HEK293 (cell line): Measurements from ENCODE around the gene SLC34A3.
A peak's percentile ranks its signal among the peaks of the same experiment; 100 is the strongest.
"Not testable (repeated sequence)": the region's sequence is repeated elsewhere in the genome, so short reads cannot be mapped to it uniquely, and the experiment has no call there.

ENCODE experiments used
- CTCF ChIA-PET: fragments of 350-600 bp; formaldehyde crosslinking; extraction: SDS; loops from one replicate; lab custom pipeline; 2021; ENCODE audit warnings: antibody characterized with exemption; lab: Yijun Ruan, JAX
- POLR2A ChIA-PET: fragments of 300-600 bp; formaldehyde crosslinking; extraction: SDS; loops from one replicate; lab custom pipeline; 2020; ENCODE audit warnings: antibody characterized with exemption, inconsistent platforms; lab: Yijun Ruan, JAX
- H3K27ac ChIP-seq: fragments of 200-500 bp; sonication (Bioruptor generic); 2 replicates; pipeline ENCODE4 v1.5.1; 2014; ENCODE audit warnings: low read depth, low read length, control low read depth, inconsistent platforms; ENCODE audit errors: extremely low read depth
- H3K36me3 ChIP-seq, 2 experiments: fragments of 200-500 bp in 1 of 2; sonication (Bioruptor generic) in 1 of 2; 1 replicate in 1 of 2; 2 replicates in 1 of 2; pipeline ENCODE4 v1.5.1; 2014 to 2017; ENCODE audit warnings: inconsistent platforms in 2 of 2, low read length in 2 of 2; ENCODE audit not compliant: control insufficient read depth in 2 of 2, insufficient read depth in 1 of 2
- H3K4me1 ChIP-seq: fragments of 200-500 bp; sonication (Bioruptor generic); 2 replicates; pipeline ENCODE4 v1.5.1; 2014; ENCODE audit warnings: mild to moderate bottlenecking, low read length, inconsistent platforms; ENCODE audit not compliant: control insufficient read depth, insufficient read depth
- H3K4me3 ChIP-seq: 2 replicates; pipeline ENCODE4 v1.5.1; 2011; ENCODE audit warnings: low read depth, mild to moderate bottlenecking, control low read depth, low read length, moderate library complexity
- H3K9me3 ChIP-seq: fragments of 200-500 bp; sonication (Bioruptor generic); 2 replicates; pipeline ENCODE4 v1.5.1; 2014; ENCODE audit warnings: low read depth, low read length, inconsistent platforms; ENCODE audit not compliant: control insufficient read depth, insufficient read depth
- GLIS1 ChIP-seq: fragments of 450-650 bp; formaldehyde crosslinking; IDR thresholded peaks from 2 replicates; pipeline ENCODE4 v1.5.1; 2016; ENCODE audit warnings: missing biosample characterization, missing genetic modification characterization
- KLF1 ChIP-seq: fragments of 450-650 bp; formaldehyde crosslinking; IDR thresholded peaks from 2 replicates; pipeline ENCODE4 v1.5.1; 2016; ENCODE audit warnings: missing biosample characterization, missing genetic modification characterization
- KLF7 ChIP-seq: fragments of 450-650 bp; formaldehyde crosslinking; IDR thresholded peaks from 2 replicates; pipeline ENCODE4 v1.5.1; 2016; ENCODE audit warnings: missing biosample characterization, missing genetic modification characterization, borderline replicate concordance
- RBAK ChIP-seq: fragments of 450-650 bp; formaldehyde crosslinking; IDR thresholded peaks from 2 replicates; pipeline ENCODE4 v1.5.1; 2016; ENCODE audit warnings: missing biosample characterization, missing genetic modification characterization
- TCF7L2 ChIP-seq: IDR thresholded peaks from 2 replicates; pipeline ENCODE4 v1.6.1; 2011; ENCODE audit warnings: low read depth, mild to moderate bottlenecking, inconsistent platforms, low read length, moderate library complexity, borderline replicate concordance
- ZBTB6 ChIP-seq: fragments of 450-650 bp; formaldehyde crosslinking; IDR thresholded peaks from 2 replicates; pipeline ENCODE4 v1.5.1; 2017; ENCODE audit warnings: missing biosample characterization, missing genetic modification characterization
- ZBTB7A ChIP-seq: fragments of 450-650 bp; formaldehyde crosslinking; IDR thresholded peaks from 2 replicates; pipeline ENCODE4 v1.5.1; 2016; ENCODE audit warnings: low read depth, missing biosample characterization, missing genetic modification characterization
- ZBTB8A ChIP-seq: fragments of 450-650 bp; formaldehyde crosslinking; IDR thresholded peaks from 2 replicates; pipeline ENCODE4 v1.5.1; 2016; ENCODE audit warnings: missing biosample characterization, missing genetic modification characterization
- ZNF169 ChIP-seq: fragments of 450-650 bp; formaldehyde crosslinking; IDR thresholded peaks from 2 replicates; pipeline ENCODE4 v1.5.1; 2016; ENCODE audit warnings: missing biosample characterization, missing genetic modification characterization
- ZNF280C ChIP-seq: fragments of 450-650 bp; formaldehyde crosslinking; IDR thresholded peaks from 2 replicates; pipeline ENCODE4 v1.5.1; 2016; ENCODE audit warnings: missing biosample characterization, missing genetic modification characterization
- ZNF341 ChIP-seq: fragments of 450-650 bp; formaldehyde crosslinking; IDR thresholded peaks from 2 replicates; pipeline ENCODE4; 2016; ENCODE audit warnings: low read depth, missing biosample characterization, missing genetic modification characterization
- ZNF366 ChIP-seq: fragments of 450-650 bp; formaldehyde crosslinking; conservative IDR thresholded peaks from 2 replicates; pipeline ENCODE4 v1.5.1; 2016; ENCODE audit warnings: missing biosample characterization, missing genetic modification characterization
- ZNF394 ChIP-seq: fragments of 450-650 bp; formaldehyde crosslinking; IDR thresholded peaks from 2 replicates; pipeline ENCODE4 v1.5.1; 2016; ENCODE audit warnings: missing biosample characterization, missing genetic modification characterization, mild to moderate bottlenecking, moderate library complexity, borderline replicate concordance
- ZNF423 ChIP-seq: fragments of 450-650 bp; formaldehyde crosslinking; IDR thresholded peaks from 2 replicates; pipeline ENCODE4 v1.5.1; 2016; ENCODE audit warnings: missing biosample characterization, missing genetic modification characterization
- ZNF449 ChIP-seq: fragments of 450-650 bp; formaldehyde crosslinking; IDR thresholded peaks from 2 replicates; pipeline ENCODE4 v1.5.1; 2017; ENCODE audit warnings: missing biosample characterization, mild to moderate bottlenecking, missing genetic modification characterization, moderate library complexity
- ZNF514 ChIP-seq: fragments of 450-650 bp; formaldehyde crosslinking; IDR thresholded peaks from 2 replicates; pipeline ENCODE4 v1.5.1; 2016; ENCODE audit warnings: missing biosample characterization, missing genetic modification characterization
- ZNF560 ChIP-seq: fragments of 450-650 bp; formaldehyde crosslinking; IDR thresholded peaks from 2 replicates; pipeline ENCODE4 v1.5.1; 2017; ENCODE audit warnings: missing biosample characterization, missing genetic modification characterization, borderline replicate concordance
- ZNF561 ChIP-seq: fragments of 450-650 bp; IDR thresholded peaks from 2 replicates; pipeline ENCODE4 v1.5.1; 2018; ENCODE audit warnings: missing biosample characterization, missing genetic modification characterization, borderline replicate concordance
- ZNF658 ChIP-seq: fragments of 450-650 bp; formaldehyde crosslinking; IDR thresholded peaks from 2 replicates; pipeline ENCODE4; 2016; ENCODE audit warnings: missing biosample characterization, missing genetic modification characterization
- ZNF768 ChIP-seq: fragments of 450-650 bp; formaldehyde crosslinking; IDR thresholded peaks from 2 replicates; pipeline ENCODE4 v1.5.1; 2018; ENCODE audit warnings: missing biosample characterization, mild to moderate bottlenecking, missing genetic modification characterization
- ZSCAN18 ChIP-seq: fragments of 450-650 bp; formaldehyde crosslinking; IDR thresholded peaks from 2 replicates; pipeline ENCODE4 v1.5.1; 2016; ENCODE audit warnings: missing biosample characterization, missing genetic modification characterization

SLC34A3 gene

GRCh38 chr9:137237759-137238726 is 7.3 kb downstream of the SLC34A3 start (continued):
- TF ChIP-seq TCF7L2: no peak
- peak; percentile 81 for TF ChIP-seq ZNF449 (tag by site-specific recombination)
- TF ChIP-seq ZNF341 (tag by site-specific recombination): peak; percentile 90
- TF ChIP-seq ZNF366: no peak
- TF ChIP-seq ZNF514: no peak
- no peak for TF ChIP-seq RBAK (tag by site-specific recombination)
- no peak for TF ChIP-seq ZNF561 (tag by site-specific recombination)
- TF ChIP-seq KLF1: peak; percentile 35; the same call in 1 of the 2 replicates

- not testable (repeated sequence) for H3K4me1 ChIP-seq, H3K9me3 ChIP-seq
- TF ChIP-seq ZBTB6 (tag by site-specific recombination): peak; percentile 30; the same call in 1 of the 2 replicates
- TF ChIP-seq KLF7: 0 out of 2 replicates have a peak, but pooled peaks have one; percentile 11
- ChIA-PET CTCF (interaction anchor here (0.6 to 1.7 kb wide), 11 partner anchors 9 to 287 kb away, joined by 3 to 11 read pairs (median 3); partner anchors contain the start of genes NELFB and RNF224), POLR2A (interaction anchor here (0.7 to 11.5 kb wide), 29 partner anchors 14 to 449 kb away, joined by 3 to 336 read pairs (median 9); partner anchors contain the start of genes ANAPC2, CYSRT1, EXD3 and FUT7)
- Histone ChIP-seq H3K4me3 (peak overlapping the region; percentile 68), H3K36me3 (peaks cover 0 to 32% of the 10 kb centered on the region in 2 experiments; a peak in 1 of 3 replicates), H3K27ac (peak overlapping the region; percentile 93)
Measured at GRCh38 chr9:137239541-137240200, 9.0 kb downstream of the SLC34A3 start.

- ChIA-PET CTCF (interaction anchor here (0.6 to 1.7 kb wide), 12 partner anchors 8 to 286 kb away, joined by 3 to 11 read pairs (median 3); partner anchors contain the start of genes CYSRT1, LRRC26, NELFB and NPDC1), POLR2A (interaction anchor here (0.6 to 11.5 kb wide), 81 partner anchors 13 to 463 kb away, joined by 3 to 336 read pairs (median 5); partner anchors contain the start of genes ANAPC2, ARRDC1, CLIC3 and CYSRT1)
- H3K27ac ChIP-seq: peak overlapping the region; percentile 93
- H3K36me3 ChIP-seq: peaks cover 0 to 32% of the 10 kb centered on the region in 2 experiments; a peak in 1 of 3 replicates
- H3K9me3 ChIP-seq: no peaks in the 10 kb centered on the region
- peak overlapping the region; percentile 68 for H3K4me3 ChIP-seq
- peaks cover 6% of the 10 kb centered on the region; the same call in 1 of the 2 replicates for H3K4me1 ChIP-seq
- no peak for TF ChIP-seq ZNF768 (tag by site-specific recombination)
- no peak for TF ChIP-seq ZSCAN18 (tag by site-specific recombination)
- peak; percentile 92 for TF ChIP-seq ZBTB7A (tag by site-specific recombination)
- TF ChIP-seq ZNF394 (tag by site-specific recombination): peak; percentile 40; the same call in 1 of the 2 replicates
- peak; percentile 73 for TF ChIP-seq ZNF449 (tag by site-specific recombination)
- TF ChIP-seq GLIS1 (tag by site-specific recombination): peak; percentile 88
- no peak for TF ChIP-seq ZNF658 (tag by site-specific recombination)
- peak; percentile 75 for TF ChIP-seq ZNF561 (tag by site-specific recombination)
- peak; percentile 98 for TF ChIP-seq ZBTB8A (tag by site-specific recombination)
- TF ChIP-seq ZNF280C: no peak
- no peak for TF ChIP-seq ZNF560 (tag by site-specific recombination)
- 0 out of 2 replicates have a peak, but pooled peaks have one; percentile 10 for TF ChIP-seq ZNF423
- TF ChIP-seq ZNF169 (tag by site-specific recombination): 0 out of 2 replicates have a peak, but pooled peaks have one; percentile 54
Measured at GRCh38 chr9:137240318-137240840, 9.7 kb downstream of the SLC34A3 start.
